ENCODE results near the gene ITGB5.
"Not testable (repeated sequence)": the region's sequence is repeated elsewhere in the genome, so short reads cannot be mapped to it uniquely, and the experiment has no call there.

ITGB5 gene

GRCh38 chr3:124786511-124787241 lies 100.5 kb downstream of the ITGB5 start:
- DNase-seq = no peak

GRCh38 chr3:124785973-124786372 lies 101.2 kb downstream of the ITGB5 start:
- no peak for DNase-seq

- DNase-seq = no peak
Measured at GRCh38 chr3:124784686-124785382, 102.3 kb downstream of the ITGB5 start.

- no peak for DNase-seq
Measured at GRCh38 chr3:124783696-124784095, 103.5 kb downstream of the ITGB5 start.

- not testable (repeated sequence) for DNase-seq
Measured at GRCh38 chr3:124782377-124782712, 104.8 kb downstream of the ITGB5 start.

- DNase-seq = no peak
Measured at GRCh38 chr3:124781476-124782376, 105.4 kb downstream of the ITGB5 start.

- DNase-seq = no peak
Measured at GRCh38 chr3:124780761-124781475, 106.2 kb downstream of the ITGB5 start.

- DNase-seq = no peak
Measured at GRCh38 chr3:124780356-124780755, 106.8 kb downstream of the ITGB5 start.

- DNase-seq = no peak
Measured at GRCh38 chr3:124779751-124780191, 107.4 kb downstream of the ITGB5 start.

GRCh38 chr3:124779116-124779515 lies 108.0 kb downstream of the ITGB5 start:
- DNase-seq = no peak

GRCh38 chr3:124777762-124778470 lies 109.2 kb downstream of the ITGB5 start:
- no peak for DNase-seq

GRCh38 chr3:124776856-124777255 lies 110.3 kb downstream of the ITGB5 start:
- DNase-seq = no peak

GRCh38 chr3:124775877-124776276 lies 111.3 kb downstream of the ITGB5 start:
- no peak for DNase-seq

GRCh38 chr3:124774841-124775402 lies 112.2 kb downstream of the ITGB5 start:
- DNase-seq = no peak

- DNase-seq = no peak
Measured at GRCh38 chr3:124774327-124774718, 112.8 kb downstream of the ITGB5 start.

GRCh38 chr3:124773351-124774326 lies 113.5 kb downstream of the ITGB5 start:
- no peak for DNase-seq

GRCh38 chr3:124772081-124772831 lies 114.9 kb downstream of the ITGB5 start:
- no peak for DNase-seq

GRCh38 chr3:124771083-124771445 lies 116.1 kb downstream of the ITGB5 start:
- no peak for DNase-seq

GRCh38 chr3:124770336-124771082 lies 116.7 kb downstream of the ITGB5 start:
- DNase-seq = no peak

Measured in activated naive CD4-positive, alpha-beta T cell treated with anti-CD3 and anti-CD28 coated beads, Interleukin-2, amount 50 U/mL, for 16 hours (primary cell).